IPS-NIHi11 (cell line): ENCODE results near the gene TRA2B.
"Not testable (repeated sequence)": the region's sequence is repeated elsewhere in the genome, so short reads cannot be mapped to it uniquely, and the experiment has no call there.

Experiments
- DNase-seq: peaks from one replicate; pipeline ENCODE4 v3.0.0; 2012; ENCODE audit warnings: mixed read lengths, low spot score

Gene TRA2B

DNA sequence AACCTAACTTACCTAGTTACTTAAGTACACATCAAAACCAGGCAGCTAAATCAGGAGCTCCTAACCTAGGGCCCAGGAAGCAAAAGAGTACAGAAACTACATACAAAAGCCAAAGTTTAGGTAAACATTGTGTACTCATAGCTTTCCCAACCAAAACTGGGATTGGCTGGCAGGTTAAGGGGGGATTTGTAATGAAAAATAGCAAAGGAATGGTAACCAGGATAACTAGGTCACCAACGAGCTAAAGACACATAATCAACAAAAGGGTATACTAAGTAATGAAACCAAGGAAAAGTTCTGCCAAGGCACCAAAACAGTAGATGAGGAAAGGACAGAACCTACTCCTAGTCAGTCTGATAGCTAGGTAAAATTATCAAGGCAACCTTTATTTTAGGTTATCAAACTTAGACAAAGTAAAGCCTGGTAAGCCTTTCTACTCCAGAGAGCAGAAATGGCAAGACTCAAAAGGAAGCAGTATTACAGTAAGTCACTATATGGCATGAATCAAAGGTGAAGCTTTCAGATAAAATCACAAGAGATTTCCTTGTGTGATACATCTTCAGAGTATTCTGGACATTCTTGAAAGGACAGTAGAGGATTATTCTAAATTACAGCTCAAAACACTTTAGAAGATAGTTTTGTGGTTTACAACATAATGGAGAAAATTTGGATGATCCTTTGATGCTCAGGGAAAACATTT lies 10.2 kb downstream of the TRA2B start:
- no peak for DNase-seq

DNA sequence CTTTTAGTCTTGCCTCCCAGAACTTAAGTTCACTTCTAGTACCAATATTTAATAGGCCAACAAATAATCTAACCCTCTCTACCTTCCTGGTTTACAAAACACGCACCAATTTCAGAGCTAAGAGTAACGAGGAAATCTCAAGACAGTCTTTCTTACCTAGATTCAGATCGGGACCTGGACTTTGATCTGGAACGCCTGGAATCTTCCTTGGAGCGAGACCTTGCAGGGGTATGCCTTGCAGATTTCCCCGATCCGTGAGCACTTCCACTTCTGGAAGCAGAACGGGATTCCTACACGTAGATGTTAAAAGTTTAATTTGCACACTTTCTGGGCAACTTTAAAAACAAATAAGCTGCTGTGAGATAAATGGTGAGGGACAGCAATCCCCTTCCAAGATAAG lies 11.4 kb downstream of the TRA2B start:
- DNase-seq: no peak

- no peak for DNase-seq
Observed at GRCh38 chr3:185925353-185925752, 12.5 kb downstream of the TRA2B start.

DNA sequence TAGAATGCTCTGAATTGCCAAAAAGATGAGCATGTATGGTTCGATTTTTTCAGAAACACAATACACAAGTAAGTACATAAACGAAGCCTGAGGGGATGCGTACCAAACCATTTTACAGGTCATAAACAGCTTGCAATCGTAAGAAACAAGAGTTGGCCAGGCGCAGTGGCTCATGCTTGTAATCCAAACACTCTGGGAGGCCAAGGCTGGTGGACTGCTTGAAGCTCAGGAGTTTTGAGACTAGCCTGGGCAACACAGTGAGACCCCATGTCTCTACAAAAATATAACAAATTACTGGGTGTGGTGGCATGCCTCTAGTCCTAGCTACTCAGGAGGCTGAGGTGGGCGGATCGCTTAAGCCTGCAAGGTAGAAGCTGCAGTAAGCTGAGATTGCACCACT lies 13.4 kb downstream of the TRA2B start:
- DNase-seq: no peak

GRCh38 chr3:185920184-185920583 lies 17.6 kb downstream of the TRA2B start:
- DNase-seq: no peak

DNA sequence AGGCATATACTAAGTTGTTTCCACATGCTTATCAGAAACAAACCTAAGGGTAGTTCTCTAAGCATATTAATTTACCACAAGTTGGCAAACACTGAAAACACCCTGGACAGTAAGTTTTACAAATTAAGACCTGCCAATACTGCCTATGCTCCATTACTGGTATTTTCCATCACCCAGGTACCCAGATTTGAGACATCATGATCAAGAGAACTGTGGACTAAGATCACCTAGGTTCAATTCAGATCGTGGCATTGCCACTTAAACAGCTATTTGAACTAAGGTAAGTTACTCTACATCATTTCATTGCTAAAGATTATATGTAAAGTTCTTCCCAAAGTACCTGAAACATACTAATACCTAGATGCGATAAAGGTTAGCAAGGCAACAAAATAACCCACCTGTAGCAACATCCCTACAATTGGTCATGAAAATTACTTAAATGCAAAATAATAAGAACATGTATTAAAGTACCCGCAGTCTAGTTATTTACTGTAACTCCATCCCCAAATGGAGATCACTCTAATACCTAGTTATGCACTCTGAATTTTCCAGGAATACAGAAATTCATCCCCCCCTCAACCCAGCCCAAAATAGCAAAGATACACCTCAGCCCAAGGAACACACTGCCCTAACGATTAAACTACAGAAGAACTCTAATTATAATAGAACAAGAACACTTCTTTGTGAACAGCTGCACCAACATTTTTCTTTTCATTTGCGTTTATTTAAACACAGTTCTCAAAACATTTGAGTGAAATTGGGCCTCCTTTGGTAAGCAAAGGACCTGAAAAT lies 21.6 kb downstream of the TRA2B start:
- DNase-seq: no peak

DNA sequence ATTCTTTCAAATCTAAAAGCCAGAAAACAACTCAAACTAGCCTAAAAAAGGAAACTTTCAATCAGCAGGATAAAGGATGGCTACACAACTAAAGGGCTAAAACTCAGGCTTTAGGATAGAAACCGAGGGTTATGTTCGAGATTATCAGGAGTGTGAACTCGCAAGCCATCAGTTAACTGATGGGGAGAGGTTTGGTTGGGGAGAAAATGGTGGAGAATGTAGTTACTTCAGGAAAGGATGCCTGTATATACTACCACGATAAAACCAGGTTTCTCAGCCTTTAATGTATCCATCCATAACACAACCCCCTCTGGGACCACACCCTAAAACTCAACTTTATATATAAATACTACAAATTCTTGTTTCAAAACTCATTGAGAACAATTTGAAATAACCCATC lies 22.2 kb downstream of the TRA2B start:
- no peak for DNase-seq

GRCh38 chr3:185914911-185915629 lies 22.7 kb downstream of the TRA2B start:
- no peak for DNase-seq

- DNase-seq: no peak
Observed at GRCh38 chr3:185912929-185913901, 24.6 kb downstream of the TRA2B start.

GRCh38 chr3:185912512-185912911 lies 25.3 kb downstream of the TRA2B start:
- DNase-seq: no peak

- DNase-seq: not testable (repeated sequence)
Observed at GRCh38 chr3:185911076-185911448, 26.8 kb downstream of the TRA2B start.

- not testable (repeated sequence) for DNase-seq
Observed at GRCh38 chr3:185910322-185911075, 27.3 kb downstream of the TRA2B start.

DNA sequence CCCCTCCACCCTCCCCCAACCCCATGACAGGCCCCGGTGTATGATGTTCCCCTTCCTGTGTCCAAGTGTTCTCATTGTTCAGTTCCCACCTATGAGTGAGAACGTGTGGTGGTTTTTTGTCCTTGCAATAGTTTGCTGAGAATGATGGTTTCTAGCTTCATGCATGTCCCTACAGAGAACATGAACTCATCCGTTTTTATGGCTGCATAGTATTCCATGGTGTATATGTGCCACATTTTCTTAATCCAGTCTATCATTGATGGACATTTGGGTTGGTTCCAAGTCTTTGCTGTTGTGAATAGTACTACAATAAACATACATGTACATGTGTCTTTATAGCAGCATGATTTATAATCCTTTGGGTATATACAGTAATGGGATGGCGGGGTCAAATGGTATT lies 27.9 kb downstream of the TRA2B start:
- DNase-seq: not testable (repeated sequence)

- peak; percentile 66 for DNase-seq
Observed at GRCh38 chr3:185900228-185900627, 37.6 kb downstream of the TRA2B start.

DNA sequence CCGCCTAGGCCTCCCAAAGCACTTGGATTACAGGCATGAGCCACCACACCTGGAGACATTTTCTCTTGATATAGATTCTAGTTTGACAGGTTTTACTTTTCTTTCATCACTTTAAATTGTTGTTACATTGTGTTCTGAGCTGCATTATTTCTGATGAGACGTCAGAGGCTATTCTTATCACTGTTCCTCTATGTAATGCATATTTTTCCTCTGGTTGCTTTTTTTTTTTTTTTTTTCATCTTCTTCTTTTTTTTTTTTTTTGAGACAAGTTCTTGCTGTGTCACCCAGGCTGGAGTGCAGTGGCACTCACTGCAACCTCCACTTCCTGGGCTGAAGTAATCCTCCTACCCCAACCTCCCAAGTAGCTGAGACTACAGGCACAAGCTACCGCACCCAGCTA lies 41.2 kb downstream of the TRA2B start:
- DNase-seq: no peak

DNA sequence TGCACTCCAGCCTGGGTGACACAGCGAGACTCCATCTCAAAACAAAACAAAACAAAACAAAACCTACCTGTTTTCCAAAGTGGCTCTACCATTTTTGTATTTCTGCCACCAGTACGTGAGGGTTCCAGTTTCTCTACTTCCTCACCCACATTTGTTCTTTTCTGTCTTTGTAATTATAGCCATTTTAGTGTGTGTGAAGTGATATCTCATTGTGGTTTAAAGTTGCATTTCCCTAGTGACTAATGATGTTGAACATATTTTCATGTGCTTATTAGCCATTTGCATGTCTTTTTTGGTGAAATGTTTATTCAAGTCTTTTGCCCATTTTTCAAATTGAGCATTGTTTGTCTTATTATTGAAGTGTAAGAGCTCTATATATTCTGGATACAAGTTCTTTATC lies 50.7 kb downstream of the TRA2B start:
- no peak for DNase-seq

- DNase-seq: no peak
Observed at GRCh38 chr3:185884641-185885040, 53.2 kb downstream of the TRA2B start.

DNA sequence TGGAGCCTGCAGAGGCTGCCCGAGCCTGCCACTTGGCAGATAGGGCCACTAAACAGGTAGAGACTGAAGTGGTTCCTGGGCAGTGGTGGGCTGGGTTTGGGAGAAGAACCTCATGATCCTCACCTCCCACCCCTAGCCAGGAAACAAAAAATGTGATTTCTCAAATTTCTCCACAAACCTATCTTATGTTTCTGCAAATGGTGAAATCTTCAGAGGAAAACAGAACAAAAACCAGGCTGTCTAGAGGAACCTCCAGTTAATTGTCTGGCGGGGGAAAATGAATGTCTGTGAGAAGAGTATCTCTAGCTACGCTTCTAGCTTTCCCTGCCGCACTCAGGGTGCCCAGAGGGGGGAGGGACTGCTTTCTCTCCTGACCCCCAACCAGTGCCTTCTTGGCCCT lies 55.9 kb downstream of the TRA2B start:
- DNase-seq: no peak

GRCh38 chr3:185880600-185880999 lies 57.2 kb downstream of the TRA2B start:
- DNase-seq: no peak

DNA sequence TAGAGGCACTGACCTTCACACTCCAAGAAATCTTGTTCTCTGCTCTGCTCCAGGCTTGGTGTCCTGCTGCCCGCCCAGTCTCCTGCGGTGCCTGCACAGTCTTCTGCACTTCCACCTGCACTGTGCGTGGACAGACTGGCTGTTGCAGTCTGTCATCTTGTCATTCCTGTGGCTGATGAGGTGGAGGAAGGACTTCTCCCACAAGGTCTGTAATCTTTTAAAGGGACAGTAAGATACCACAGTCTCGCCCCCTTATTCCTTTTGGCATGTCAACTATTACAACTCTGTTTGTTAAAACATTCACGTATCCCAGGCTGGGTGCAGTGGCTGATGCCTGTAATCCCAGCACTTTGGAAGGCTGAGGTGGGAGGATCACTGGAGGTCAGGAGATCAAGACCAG lies 58.9 kb downstream of the TRA2B start:
- no peak for DNase-seq

- no peak for DNase-seq
Observed at GRCh38 chr3:185874119-185874518, 63.7 kb downstream of the TRA2B start.
